NB4 (cell line): ENCODE measurements around the gene APOA4.

Source experiments
- CTCF ChIP-seq: IDR thresholded peaks from one replicate; pipeline ENCODE4 v1.5.1; 2012; ENCODE audit warnings: low read depth, low read length
- POLR2A ChIP-seq: IDR thresholded peaks from 2 replicates; pipeline ENCODE4 v1.6.1; 2011; ENCODE audit warnings: mild to moderate bottlenecking; ENCODE audit not compliant: insufficient read length; ENCODE audit errors: extremely low read depth
- TF ChIP-seq, protein P1 (sequence below): IDR thresholded peaks from 2 replicates; pipeline ENCODE4 v1.6.1; 2011; ENCODE audit warnings: low read depth, low read length

DNA sequence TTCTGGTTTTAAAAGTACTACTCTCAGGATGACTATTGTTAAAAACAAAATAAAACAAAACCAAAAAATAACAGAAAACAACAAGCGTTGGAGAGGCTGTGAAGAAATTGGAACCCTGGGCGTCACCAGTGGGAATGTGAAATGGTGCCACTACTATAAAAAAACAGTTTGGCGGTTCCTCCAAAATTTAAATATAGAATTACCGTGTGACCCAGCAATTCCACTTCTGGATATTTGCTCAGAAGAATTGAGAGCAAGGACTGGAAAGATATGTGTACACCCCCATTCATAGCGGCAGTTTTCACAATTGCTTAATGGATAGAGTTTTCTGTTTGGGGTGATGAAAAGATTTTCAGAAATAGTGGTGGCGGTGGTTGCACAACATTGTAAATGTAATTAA lies 8.6 kb downstream of the APOA4 start:
- no peak for TF ChIP-seq CTCF
- no peak for TF ChIP-seq POLR2A
- TF ChIP-seq, protein P1, sequence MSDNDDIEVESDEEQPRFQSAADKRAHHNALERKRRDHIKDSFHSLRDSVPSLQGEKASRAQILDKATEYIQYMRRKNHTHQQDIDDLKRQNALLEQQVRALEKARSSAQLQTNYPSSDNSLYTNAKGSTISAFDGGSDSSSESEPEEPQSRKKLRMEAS, result no peak
